ENCODE data around the gene LRRC7.

Gene LRRC7

DNA sequence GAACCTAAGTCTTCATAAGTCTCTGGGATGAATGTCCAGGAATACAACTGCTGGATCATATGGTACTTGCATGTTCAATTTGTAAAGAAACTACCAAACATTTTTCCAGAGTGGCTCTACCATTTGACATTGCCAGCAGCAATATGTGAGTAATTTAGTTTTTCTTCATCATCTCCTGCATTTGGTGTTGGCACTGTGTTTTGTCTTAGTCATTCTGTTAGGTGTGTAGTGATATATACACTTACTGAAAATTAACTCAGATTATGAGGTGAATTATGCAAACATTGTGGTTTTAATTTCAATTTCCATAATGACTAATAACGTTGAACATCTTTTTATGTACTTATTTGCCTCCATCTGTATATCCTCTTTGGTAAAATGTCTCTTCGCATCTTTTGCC is 499.0 kb downstream of the LRRC7 start:
- DNase-seq (ENCODE audit: insufficient read length, low spot score) = no peak
- no peak for FAIRE-seq

DNA sequence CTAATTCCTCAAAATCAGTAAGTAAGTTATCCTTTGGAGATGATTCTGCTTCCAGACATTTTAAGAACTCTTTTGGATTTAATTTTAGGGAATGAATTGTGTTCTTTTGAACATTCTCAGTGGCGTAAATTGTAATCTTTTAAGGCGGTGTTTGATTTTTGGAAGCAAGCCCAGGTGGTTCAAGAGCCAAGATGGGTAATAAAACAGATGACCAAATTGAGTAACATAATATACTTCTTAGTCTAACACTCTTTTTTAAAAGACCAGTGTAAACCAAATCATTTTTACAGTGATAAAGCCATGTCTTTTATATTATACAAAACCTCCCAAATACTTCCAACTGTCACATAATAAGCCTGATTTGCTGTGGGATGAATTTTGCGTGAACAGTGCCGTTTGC is 503.9 kb downstream of the LRRC7 start:
- TF ChIP-seq, protein P1, sequence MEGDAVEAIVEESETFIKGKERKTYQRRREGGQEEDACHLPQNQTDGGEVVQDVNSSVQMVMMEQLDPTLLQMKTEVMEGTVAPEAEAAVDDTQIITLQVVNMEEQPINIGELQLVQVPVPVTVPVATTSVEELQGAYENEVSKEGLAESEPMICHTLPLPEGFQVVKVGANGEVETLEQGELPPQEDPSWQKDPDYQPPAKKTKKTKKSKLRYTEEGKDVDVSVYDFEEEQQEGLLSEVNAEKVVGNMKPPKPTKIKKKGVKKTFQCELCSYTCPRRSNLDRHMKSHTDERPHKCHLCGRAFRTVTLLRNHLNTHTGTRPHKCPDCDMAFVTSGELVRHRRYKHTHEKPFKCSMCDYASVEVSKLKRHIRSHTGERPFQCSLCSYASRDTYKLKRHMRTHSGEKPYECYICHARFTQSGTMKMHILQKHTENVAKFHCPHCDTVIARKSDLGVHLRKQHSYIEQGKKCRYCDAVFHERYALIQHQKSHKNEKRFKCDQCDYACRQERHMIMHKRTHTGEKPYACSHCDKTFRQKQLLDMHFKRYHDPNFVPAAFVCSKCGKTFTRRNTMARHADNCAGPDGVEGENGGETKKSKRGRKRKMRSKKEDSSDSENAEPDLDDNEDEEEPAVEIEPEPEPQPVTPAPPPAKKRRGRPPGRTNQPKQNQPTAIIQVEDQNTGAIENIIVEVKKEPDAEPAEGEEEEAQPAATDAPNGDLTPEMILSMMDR (IDR thresholded peaks at IDR 0.05; ENCODE audit: insufficient read depth, missing control alignments) = no peak
- FAIRE-seq = no peak
- DNase-seq (ENCODE audit: insufficient read length, low spot score) = no peak

More for the DNA sequence above, 499.0 kb downstream of the LRRC7 start:
- TF ChIP-seq, protein P1 (IDR thresholded peaks at IDR 0.05; ENCODE audit: insufficient read depth, missing control alignments) = no peak

DNA sequence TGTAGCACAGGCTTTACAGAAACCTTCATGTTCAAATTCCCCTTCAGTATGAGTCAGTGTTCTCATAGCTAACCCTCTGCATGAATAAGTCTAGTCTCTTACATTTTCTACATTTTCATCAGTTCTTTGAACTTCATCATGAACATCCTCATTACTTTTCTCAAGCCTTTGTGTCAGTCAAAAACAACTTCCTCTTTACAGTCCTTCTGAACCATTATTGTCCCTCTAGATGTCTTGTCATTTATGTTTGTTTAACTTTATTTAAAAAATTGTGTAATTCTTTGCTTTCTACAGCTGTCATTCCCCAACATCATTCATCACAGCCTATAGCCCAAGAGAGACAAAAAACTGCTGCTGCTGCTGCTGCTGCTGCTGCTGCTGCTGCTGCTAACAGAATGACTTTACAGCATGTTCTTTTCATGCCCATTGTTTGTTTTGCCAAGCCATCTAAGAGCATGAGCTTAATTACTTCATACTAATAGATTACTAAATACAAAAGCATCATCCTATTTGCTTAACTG is 504.6 kb downstream of the LRRC7 start:
- DNase-seq (ENCODE audit: insufficient read length, low spot score) = no peak
- FAIRE-seq = no peak
- TF ChIP-seq, protein P1 (IDR thresholded peaks at IDR 0.05; ENCODE audit: insufficient read depth, missing control alignments) = no peak

DNA sequence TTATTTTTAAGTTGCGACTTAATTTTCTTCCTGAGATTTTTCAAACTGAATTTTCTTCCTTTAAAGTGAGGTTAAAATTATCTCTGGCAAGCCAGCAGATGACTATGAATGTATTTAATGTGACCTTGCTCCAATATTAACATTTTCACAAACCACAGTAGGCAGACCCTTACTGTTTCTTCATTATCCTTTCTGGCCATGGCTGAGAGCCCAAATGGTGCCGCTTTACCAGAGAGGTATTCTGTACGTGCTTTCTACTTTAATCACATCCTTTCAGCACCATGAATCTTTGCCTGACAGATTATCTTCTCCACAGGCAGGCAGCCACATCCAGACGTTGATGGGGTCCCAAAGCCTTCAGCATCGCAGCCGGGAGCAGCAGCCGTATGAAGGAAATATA is 508.0 kb downstream of the LRRC7 start:
- DNase-seq (ENCODE audit: insufficient read length, low spot score) (no peak), FAIRE-seq (no peak)

DNA sequence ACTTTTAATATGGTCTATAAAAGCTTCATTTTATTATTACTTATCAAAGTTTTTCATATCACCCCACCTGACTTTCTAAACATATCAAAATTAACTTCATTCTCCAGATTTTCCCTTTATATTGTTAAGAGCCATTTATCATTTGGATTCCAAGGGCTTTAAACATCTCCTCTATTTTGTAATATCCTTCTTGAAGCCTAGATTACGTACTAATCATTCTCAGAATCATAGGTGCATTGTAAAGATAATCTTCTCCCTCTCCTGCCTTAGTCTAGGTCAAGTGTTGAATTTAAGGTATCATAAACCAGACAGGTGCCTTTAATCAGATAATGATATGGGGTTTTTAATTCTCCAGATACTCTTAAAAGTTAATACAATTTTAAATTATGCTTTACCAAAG is 509.3 kb downstream of the LRRC7 start:
- FAIRE-seq (no peak), DNase-seq (ENCODE audit: insufficient read length, low spot score) (no peak)
- TF ChIP-seq, protein P1 (IDR thresholded peaks at IDR 0.05; ENCODE audit: insufficient read depth, missing control alignments) = no peak

More for the DNA sequence above, 508.0 kb downstream of the LRRC7 start:
- TF ChIP-seq, protein P1 (IDR thresholded peaks at IDR 0.05; ENCODE audit: insufficient read depth, missing control alignments) = no peak

DNA sequence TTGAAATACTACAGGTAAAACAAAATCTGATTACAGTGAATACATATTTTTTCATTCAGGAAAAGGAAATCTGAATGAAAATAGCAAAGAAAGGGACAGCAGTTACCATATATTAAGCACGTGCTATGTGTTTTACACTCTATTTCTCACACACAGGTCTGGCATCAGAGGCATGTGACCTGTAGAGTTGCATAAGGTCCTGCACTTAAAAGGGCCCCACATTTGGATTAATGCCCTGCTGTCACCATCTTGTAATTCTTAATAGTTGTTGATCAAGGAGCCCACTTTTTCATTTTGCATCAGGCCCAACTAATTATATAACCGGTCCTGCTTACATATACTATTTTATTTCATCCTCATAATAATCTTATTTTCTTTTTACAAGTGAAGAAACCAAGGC is 511.8 kb downstream of the LRRC7 start:
- TF ChIP-seq, protein P1 (IDR thresholded peaks at IDR 0.05; ENCODE audit: insufficient read depth, missing control alignments) = no peak
- no peak for DNase-seq (ENCODE audit: insufficient read length, low spot score)
- FAIRE-seq = no peak

DNA sequence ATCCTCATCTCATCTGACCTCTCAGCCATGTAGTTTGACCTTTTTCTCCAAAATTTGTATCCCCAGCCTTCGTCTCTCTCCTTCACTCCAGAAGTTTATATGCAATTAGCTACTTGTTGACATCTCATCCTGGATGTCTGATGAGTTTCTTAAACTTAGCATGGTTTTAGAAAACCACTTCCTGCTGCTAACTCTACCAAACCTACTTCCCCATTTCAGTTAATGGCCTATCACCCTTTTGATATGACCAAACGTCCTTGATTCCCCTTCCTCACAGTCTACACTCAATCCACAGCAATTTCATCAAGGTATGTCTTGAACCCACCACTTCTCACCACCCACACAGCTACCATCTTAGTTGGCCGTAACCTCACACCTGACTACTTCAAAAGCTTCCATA is 515.8 kb downstream of the LRRC7 start:
- TF ChIP-seq, protein P1 (IDR thresholded peaks at IDR 0.05; ENCODE audit: insufficient read depth, missing control alignments) = no peak
- DNase-seq (ENCODE audit: insufficient read length, low spot score) (no peak), FAIRE-seq (no peak)

Measured in D721Med (cell line).